HepG2 (cell line): ENCODE data around the gene SPPL2B. TPM values are rescaled to one million over a fixed set of nuclear protein-coding genes. Genes with fewer than 3 reads are reported as not detected.

Source experiments
- AKAP8 ChIP-seq: sonication (generic); formaldehyde crosslinking; IDR thresholded peaks from 2 replicates; pipeline ENCODE4 v1.5.1; 2020; ENCODE audit warnings: mild to moderate bottlenecking, missing genetic modification reagents
- CCDC6 ChIP-seq: sonication (generic); formaldehyde crosslinking; IDR thresholded peaks from 2 replicates; pipeline ENCODE4 v1.8.1; 2022; ENCODE audit warnings: mild to moderate bottlenecking, missing genetic modification reagents, moderate library complexity
- FOXJ3 ChIP-seq: sonication (generic); formaldehyde crosslinking; IDR thresholded peaks from 2 replicates; pipeline ENCODE4 v1.4.0; 2020; ENCODE audit warnings: missing genetic modification reagents, mild to moderate bottlenecking, borderline replicate concordance
- JARID2 ChIP-seq: sonication (generic); formaldehyde crosslinking; IDR thresholded peaks from 2 replicates; pipeline ENCODE4 v1.8.1; 2023; ENCODE audit warnings: missing genetic modification reagents, inconsistent platforms; ENCODE audit not compliant: insufficient replicate concordance
- RFXAP ChIP-seq: sonication (generic); formaldehyde crosslinking; IDR thresholded peaks from 2 replicates; pipeline ENCODE4 v1.4.0; 2020; ENCODE audit warnings: missing genetic modification reagents, borderline replicate concordance
- SIX4 ChIP-seq: sonication (generic); formaldehyde crosslinking; IDR thresholded peaks from 2 replicates; pipeline ENCODE4 v1.4.0; 2020; ENCODE audit warnings: missing genetic modification reagents
- ZFP41 ChIP-seq: sonication (generic); formaldehyde crosslinking; IDR thresholded peaks from 2 replicates; pipeline ENCODE4 v1.4.0; 2020; ENCODE audit warnings: mild to moderate bottlenecking, missing genetic modification reagents, borderline replicate concordance
- ZNF567 ChIP-seq: sonication (generic); formaldehyde crosslinking; IDR thresholded peaks from 2 replicates; pipeline ENCODE4 v1.8.1; 2023; ENCODE audit warnings: mild to moderate bottlenecking, missing genetic modification reagents, borderline replicate concordance
- ZNF572 ChIP-seq: sonication (generic); formaldehyde crosslinking; IDR thresholded peaks from 2 replicates; pipeline ENCODE4 v1.5.1; 2020; ENCODE audit warnings: mild to moderate bottlenecking, missing genetic modification reagents
- ZNF737 ChIP-seq: sonication (generic); formaldehyde crosslinking; IDR thresholded peaks from 2 replicates; pipeline ENCODE4 v1.5.0; 2020; ENCODE audit warnings: missing genetic modification reagents, mild to moderate bottlenecking, borderline replicate concordance
- polyA plus RNA-seq, 8 experiments: library from polyadenylated mRNA; depleted of rRNA in 3 of 8; stranded (reverse) in 7 of 8; unstranded in 1 of 8; fragments of >200 nt; fragmentation: Illumina TruSeq in 4 of 8; extraction: Trizol in 4 of 8; gene quantifications; 2 replicates each; pipeline versions ENCODE4 v1.2.1 to v1.2.3, GENCODE V29; 2011 to 2016; ENCODE audit warnings: low read depth in 4 of 8, missing spikeins in 1 of 8, mixed read lengths in 1 of 8; ENCODE audit not compliant: insufficient read depth in 1 of 8
- total RNA-seq, 5 experiments: library from RNA; depleted of rRNA; stranded (reverse); fragments of >200 nt; fragmentation: Illumina TruSeq; extraction: Trizol; gene quantifications; 2 replicates each; pipeline ENCODE4 v1.2.3, GENCODE V29; 2016; ENCODE audit warnings: low read depth in 1 of 5
- TF ChIP-seq, protein P1 (sequence below): sonication (generic); formaldehyde crosslinking; IDR thresholded peaks from 2 replicates; pipeline ENCODE4 v1.4.0; 2020; ENCODE audit warnings: missing genetic modification reagents, mild to moderate bottlenecking, borderline replicate concordance
- TF ChIP-seq, protein P2 (sequence below): sonication (generic); formaldehyde crosslinking; IDR thresholded peaks from 2 replicates; pipeline ENCODE4 v1.5.1; 2020; ENCODE audit warnings: missing genetic modification reagents, mild to moderate bottlenecking, borderline replicate concordance
- TF ChIP-seq, protein P3 (sequence below): sonication (generic); formaldehyde crosslinking; conservative IDR thresholded peaks from 2 replicates; pipeline ENCODE4 v1.4.0; 2020; ENCODE audit warnings: missing genetic modification reagents
- TF ChIP-seq, protein P4 (sequence below): sonication (generic); formaldehyde crosslinking; IDR thresholded peaks from 2 replicates; pipeline ENCODE4 v1.8.0; 2022; ENCODE audit warnings: low read depth, missing genetic modification reagents
- TF ChIP-seq, protein P5 (sequence below), 2 experiments: sonication (generic) in 1 of 2; formaldehyde crosslinking in 1 of 2; IDR thresholded peaks; 2 replicates each; pipeline versions ENCODE4 v1.6.1 to v1.9.0; 2014 to 2022; ENCODE audit warnings: antibody characterized with exemption in 1 of 2, borderline replicate concordance in 1 of 2, inconsistent platforms in 1 of 2, low read depth in 1 of 2, missing genetic modification reagents in 1 of 2

SPPL2B gene
- total and polyA plus RNA-seq, 2 of the 13 experiments (the other 11 are each of a cell fraction or from before 2014, with no cell fraction given): 14.9 to 15.2 TPM

DNA sequence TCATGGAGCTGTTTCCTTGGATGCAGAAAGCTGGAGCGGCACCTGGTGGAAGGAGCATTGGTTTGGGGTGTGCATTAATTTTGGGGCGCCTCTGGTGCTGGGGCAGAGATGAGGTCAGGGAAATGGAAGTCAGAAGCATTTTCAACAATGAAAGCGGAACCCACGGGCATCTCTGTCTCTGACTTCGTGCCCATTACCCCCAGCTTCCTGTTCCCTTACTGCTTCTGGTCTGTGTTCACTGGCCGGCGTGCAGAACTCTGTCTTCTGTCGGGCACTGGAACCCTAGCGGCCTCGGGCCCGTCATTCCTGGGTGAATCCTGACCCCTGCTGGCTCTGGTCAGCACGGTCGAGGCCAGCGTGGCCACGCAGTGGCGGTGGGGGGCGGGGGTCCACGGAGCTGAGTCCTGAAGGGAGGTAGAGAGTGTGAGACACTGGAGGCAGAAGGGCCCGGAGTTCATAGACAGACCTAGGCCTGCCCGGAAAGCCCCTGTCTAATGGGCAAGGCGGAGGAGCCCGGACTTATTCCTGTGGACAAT is 12.6 kb upstream of the SPPL2B start (continued):
- TF ChIP-seq, protein P1, sequence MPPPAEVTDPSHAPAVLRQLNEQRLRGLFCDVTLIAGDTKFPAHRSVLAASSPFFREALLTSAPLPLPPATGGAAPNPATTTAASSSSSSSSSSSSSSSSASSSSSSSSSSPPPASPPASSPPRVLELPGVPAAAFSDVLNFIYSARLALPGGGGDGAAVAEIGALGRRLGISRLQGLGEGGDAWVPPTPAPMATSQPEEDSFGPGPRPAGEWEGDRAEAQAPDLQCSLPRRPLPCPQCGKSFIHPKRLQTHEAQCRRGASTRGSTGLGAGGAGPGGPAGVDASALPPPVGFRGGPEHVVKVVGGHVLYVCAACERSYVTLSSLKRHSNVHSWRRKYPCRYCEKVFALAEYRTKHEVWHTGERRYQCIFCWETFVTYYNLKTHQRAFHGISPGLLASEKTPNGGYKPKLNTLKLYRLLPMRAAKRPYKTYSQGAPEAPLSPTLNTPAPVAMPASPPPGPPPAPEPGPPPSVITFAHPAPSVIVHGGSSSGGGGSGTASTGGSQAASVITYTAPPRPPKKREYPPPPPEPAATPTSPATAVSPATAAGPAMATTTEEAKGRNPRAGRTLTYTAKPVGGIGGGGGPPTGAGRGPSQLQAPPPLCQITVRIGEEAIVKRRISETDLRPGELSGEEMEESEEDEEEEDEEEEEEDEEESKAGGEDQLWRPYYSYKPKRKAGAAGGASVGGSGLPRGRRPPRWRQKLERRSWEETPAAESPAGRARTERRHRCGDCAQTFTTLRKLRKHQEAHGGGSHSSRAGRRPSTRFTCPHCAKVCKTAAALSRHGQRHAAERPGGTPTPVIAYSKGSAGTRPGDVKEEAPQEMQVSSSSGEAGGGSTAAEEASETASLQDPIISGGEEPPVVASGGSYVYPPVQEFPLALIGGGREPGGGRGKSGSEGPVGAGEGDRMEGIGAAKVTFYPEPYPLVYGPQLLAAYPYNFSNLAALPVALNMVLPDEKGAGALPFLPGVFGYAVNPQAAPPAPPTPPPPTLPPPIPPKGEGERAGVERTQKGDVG: peak; percentile 66; the same call in 1 of the 2 replicates
- TF ChIP-seq, protein P2, sequence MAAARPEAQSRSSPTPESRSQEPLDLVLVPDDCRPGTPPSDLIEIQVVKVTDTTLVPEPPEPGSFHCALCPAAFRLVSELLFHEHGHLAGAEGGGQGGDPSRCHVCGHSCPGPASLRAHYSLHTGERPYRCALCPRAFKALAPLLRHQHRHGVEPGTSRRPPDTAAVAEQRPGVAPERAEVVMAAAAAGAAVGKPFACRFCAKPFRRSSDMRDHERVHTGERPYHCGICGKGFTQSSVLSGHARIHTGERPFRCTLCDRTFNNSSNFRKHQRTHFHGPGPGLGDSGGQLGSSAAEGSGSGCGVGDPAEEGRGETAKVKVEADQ (CRISPR knock-in tag): peak; percentile 66; the same call in 1 of the 2 replicates
- no peak; the same call in 1 of the 2 replicates for TF ChIP-seq ZFP41 (CRISPR knock-in tag)
- TF ChIP-seq AKAP8: no peak
- TF ChIP-seq, protein P3, sequence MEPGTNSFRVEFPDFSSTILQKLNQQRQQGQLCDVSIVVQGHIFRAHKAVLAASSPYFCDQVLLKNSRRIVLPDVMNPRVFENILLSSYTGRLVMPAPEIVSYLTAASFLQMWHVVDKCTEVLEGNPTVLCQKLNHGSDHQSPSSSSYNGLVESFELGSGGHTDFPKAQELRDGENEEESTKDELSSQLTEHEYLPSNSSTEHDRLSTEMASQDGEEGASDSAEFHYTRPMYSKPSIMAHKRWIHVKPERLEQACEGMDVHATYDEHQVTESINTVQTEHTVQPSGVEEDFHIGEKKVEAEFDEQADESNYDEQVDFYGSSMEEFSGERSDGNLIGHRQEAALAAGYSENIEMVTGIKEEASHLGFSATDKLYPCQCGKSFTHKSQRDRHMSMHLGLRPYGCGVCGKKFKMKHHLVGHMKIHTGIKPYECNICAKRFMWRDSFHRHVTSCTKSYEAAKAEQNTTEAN (CRISPR knock-in tag): no peak
- TF ChIP-seq, protein P4, sequence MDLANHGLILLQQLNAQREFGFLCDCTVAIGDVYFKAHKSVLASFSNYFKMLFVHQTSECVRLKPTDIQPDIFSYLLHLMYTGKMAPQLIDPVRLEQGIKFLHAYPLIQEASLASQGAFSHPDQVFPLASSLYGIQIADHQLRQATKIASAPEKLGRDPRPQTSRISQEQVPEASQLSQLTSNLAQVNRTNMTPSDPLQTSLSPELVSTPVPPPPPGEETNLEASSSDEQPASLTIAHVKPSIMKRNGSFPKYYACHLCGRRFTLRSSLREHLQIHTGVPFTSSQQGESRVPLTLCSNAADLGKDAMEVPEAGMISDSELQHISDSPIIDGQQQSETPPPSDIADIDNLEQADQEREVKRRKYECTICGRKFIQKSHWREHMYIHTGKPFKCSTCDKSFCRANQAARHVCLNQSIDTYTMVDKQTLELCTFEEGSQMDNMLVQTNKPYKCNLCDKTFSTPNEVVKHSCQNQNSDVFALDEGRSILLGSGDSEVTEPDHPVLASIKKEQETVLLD (CRISPR knock-in tag): no peak
- TF ChIP-seq JARID2 (CRISPR knock-in tag): no peak
- no peak for TF ChIP-seq RFXAP (CRISPR knock-in tag)
- no peak for TF ChIP-seq FOXJ3 (CRISPR knock-in tag)
- no peak for TF ChIP-seq ZNF567 (CRISPR knock-in tag)
- 0 out of 2 replicates have a peak, but pooled peaks have one; percentile 56 for TF ChIP-seq ZNF572 (CRISPR knock-in tag)
- TF ChIP-seq, protein P5, sequence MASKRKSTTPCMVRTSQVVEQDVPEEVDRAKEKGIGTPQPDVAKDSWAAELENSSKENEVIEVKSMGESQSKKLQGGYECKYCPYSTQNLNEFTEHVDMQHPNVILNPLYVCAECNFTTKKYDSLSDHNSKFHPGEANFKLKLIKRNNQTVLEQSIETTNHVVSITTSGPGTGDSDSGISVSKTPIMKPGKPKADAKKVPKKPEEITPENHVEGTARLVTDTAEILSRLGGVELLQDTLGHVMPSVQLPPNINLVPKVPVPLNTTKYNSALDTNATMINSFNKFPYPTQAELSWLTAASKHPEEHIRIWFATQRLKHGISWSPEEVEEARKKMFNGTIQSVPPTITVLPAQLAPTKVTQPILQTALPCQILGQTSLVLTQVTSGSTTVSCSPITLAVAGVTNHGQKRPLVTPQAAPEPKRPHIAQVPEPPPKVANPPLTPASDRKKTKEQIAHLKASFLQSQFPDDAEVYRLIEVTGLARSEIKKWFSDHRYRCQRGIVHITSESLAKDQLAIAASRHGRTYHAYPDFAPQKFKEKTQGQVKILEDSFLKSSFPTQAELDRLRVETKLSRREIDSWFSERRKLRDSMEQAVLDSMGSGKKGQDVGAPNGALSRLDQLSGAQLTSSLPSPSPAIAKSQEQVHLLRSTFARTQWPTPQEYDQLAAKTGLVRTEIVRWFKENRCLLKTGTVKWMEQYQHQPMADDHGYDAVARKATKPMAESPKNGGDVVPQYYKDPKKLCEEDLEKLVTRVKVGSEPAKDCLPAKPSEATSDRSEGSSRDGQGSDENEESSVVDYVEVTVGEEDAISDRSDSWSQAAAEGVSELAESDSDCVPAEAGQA (IDR thresholded peaks at IDR 0.05; ENCODE audit: low read depth): 0 out of 2 replicates have a peak, but pooled peaks have one; percentile 29
- TF ChIP-seq, protein P5 (CRISPR knock-in tag; IDR thresholded peaks at IDR 0.05; ENCODE audit: borderline replicate concordance): no peak
- no peak for TF ChIP-seq SIX4 (CRISPR knock-in tag)
- no peak for TF ChIP-seq CCDC6 (CRISPR knock-in tag)
- no peak for TF ChIP-seq ZNF737 (CRISPR knock-in tag)
